GM23338 (cell line): ENCODE results near the gene HACD1. TPM values are rescaled to one million over a fixed set of nuclear protein-coding genes. Genes with fewer than 3 reads are reported as not detected.

Source experiments
- ATAC-seq: fragments of 200-7000 bp; cut with Tn5 transposase; 3 replicates; pipeline ENCODE4 v1.9.1; 2020
- DNase-seq: peaks from one replicate; pipeline ENCODE4 v3.0.0-alpha.2; 2015; ENCODE audit warnings: low spot score
- H2AFZ ChIP-seq: fragments of 200-600 bp; sonication (generic); 2 replicates; pipeline ENCODE4 v1.8.0; 2016; ENCODE audit warnings: antibody characterized with exemption, mild to moderate bottlenecking, moderate library complexity
- H3F3A ChIP-seq: fragments of 200-600 bp; sonication (generic); replicated peaks from 2 replicates; pipeline ENCODE4 v1.8.0; 2017; ENCODE audit warnings: antibody characterized with exemption, mixed run types, low read depth
- H3K27ac ChIP-seq: fragments of 200-600 bp; sonication (generic); 2 replicates; pipeline ENCODE4 v1.6.1; 2016; ENCODE audit warnings: low read depth
- H3K27me3 ChIP-seq: fragments of 200-600 bp; sonication (generic); 2 replicates; pipeline ENCODE4 v1.8.0; 2016; ENCODE audit warnings: mild to moderate bottlenecking, mixed run types, moderate library complexity; ENCODE audit not compliant: insufficient read depth
- H3K36me3 ChIP-seq: fragments of 200-600 bp; sonication (generic); 2 replicates; pipeline ENCODE4 v1.8.0; 2016; ENCODE audit warnings: mild to moderate bottlenecking; ENCODE audit not compliant: insufficient read depth
- H3K4me1 ChIP-seq: fragments of 200-600 bp; sonication (generic); 2 replicates; pipeline ENCODE4 v1.8.0; 2016; ENCODE audit warnings: mild to moderate bottlenecking, moderate library complexity; ENCODE audit not compliant: insufficient read depth
- H3K4me2 ChIP-seq: fragments of 200-600 bp; sonication (generic); 2 replicates; pipeline ENCODE4 v1.7.1; 2017; ENCODE audit warnings: mixed run types
- H3K4me3 ChIP-seq: fragments of 200-600 bp; sonication (generic); 2 replicates; pipeline ENCODE4 v1.6.1; 2016; ENCODE audit warnings: mixed run types
- H3K79me2 ChIP-seq: fragments of 200-600 bp; sonication (generic); replicated peaks from 2 replicates; pipeline ENCODE4 v1.8.0; 2017; ENCODE audit warnings: mild to moderate bottlenecking; ENCODE audit not compliant: insufficient read depth
- H3K9me2 ChIP-seq: fragments of 200-600 bp; sonication (generic); 2 replicates; pipeline ENCODE4 v1.8.0; 2017; ENCODE audit not compliant: insufficient read depth
- H4K20me1 ChIP-seq: fragments of 200-600 bp; sonication (generic); replicated peaks from 2 replicates; pipeline ENCODE4 v1.8.0; 2017; ENCODE audit warnings: mild to moderate bottlenecking; ENCODE audit not compliant: insufficient read depth
- H3K27ac Mint-ChIP-seq: 2 replicates; pipeline ENCODE4 v1.8.0; 2020; ENCODE audit warnings: inconsistent platforms, mild to moderate bottlenecking, moderate library complexity, mixed read lengths
- H3K27me3 Mint-ChIP-seq: 3 replicates; pipeline ENCODE4 v1.8.0; 2022; ENCODE audit warnings: low read depth, mild to moderate bottlenecking, moderate library complexity, mixed read lengths, inconsistent platforms; ENCODE audit not compliant: insufficient read depth, poor library complexity
- H3K36me3 Mint-ChIP-seq: 3 replicates; pipeline ENCODE4 v1.8.0; 2021; ENCODE audit warnings: low read depth, mild to moderate bottlenecking, inconsistent platforms, moderate library complexity, mixed read lengths
- H3K4me1 Mint-ChIP-seq: 3 replicates; pipeline ENCODE4 v1.8.0; 2020; ENCODE audit warnings: mild to moderate bottlenecking, inconsistent platforms, mixed read lengths
- H3K4me3 Mint-ChIP-seq: 3 replicates; pipeline ENCODE4 v1.8.0; 2021; ENCODE audit warnings: moderate library complexity, mild to moderate bottlenecking, inconsistent platforms, mixed read lengths
- H3K9me3 Mint-ChIP-seq: 3 replicates; pipeline ENCODE4 v1.8.0; 2020; ENCODE audit warnings: moderate library complexity, mild to moderate bottlenecking, inconsistent platforms, mixed read lengths
- CREB1 ChIP-seq: fragments of 250-450 bp; sonication (Bioruptor Pico); IDR thresholded peaks from 2 replicates; pipeline ENCODE4 v1.5.0; 2020; ENCODE audit warnings: low read depth, mild to moderate bottlenecking, moderate library complexity
- EZH2phosphoT487 ChIP-seq: fragments of 200-600 bp; sonication (generic); IDR thresholded peaks from one replicate; pipeline ENCODE4 v1.8.1; 2018; ENCODE audit warnings: antibody characterized with exemption; ENCODE audit not compliant: unreplicated experiment
- JUNB ChIP-seq: IDR thresholded peaks from one replicate; pipeline ENCODE4 v1.6.1; 2016; ENCODE audit warnings: antibody characterized with exemption; ENCODE audit not compliant: unreplicated experiment
- NANOG ChIP-seq: IDR thresholded peaks from 2 replicates; pipeline ENCODE4 v1.6.1; 2016; ENCODE audit warnings: antibody characterized with exemption, borderline replicate concordance
- POLR2AphosphoS5 ChIP-seq: IDR thresholded peaks from 2 replicates; pipeline ENCODE4 v1.6.1; 2016; ENCODE audit warnings: antibody characterized with exemption, low read depth
- STAT1 ChIP-seq: IDR thresholded peaks from one replicate; pipeline ENCODE4 v1.6.1; 2016; ENCODE audit warnings: antibody characterized with exemption; ENCODE audit not compliant: unreplicated experiment
- ZNF114 ChIP-seq: fragments of 250-450 bp; sonication (Bioruptor Pico); IDR thresholded peaks from 2 replicates; pipeline ENCODE4 v1.5.0; 2020; ENCODE audit warnings: mild to moderate bottlenecking, moderate library complexity
- ZNF331 ChIP-seq: fragments of 250-450 bp; sonication (Bioruptor Pico); IDR thresholded peaks from 2 replicates; pipeline ENCODE4 v1.5.0; 2020; ENCODE audit warnings: low read depth, mild to moderate bottlenecking, moderate library complexity
- polyA plus RNA-seq: library from polyadenylated mRNA; unstranded; fragments of >200 nt; fragmentation: Nextera tagmentation; extraction: Ambion mirVana; gene quantifications from 2 replicates; pipeline ENCODE4 v1.2.1, GENCODE V29; 2016
- total RNA-seq: library from RNA; depleted of rRNA; stranded (reverse); fragments of >200 nt; shearing (Covaris generic); gene quantifications from 2 replicates; pipeline ENCODE4 v1.2.3, GENCODE V29; 2014
- TF ChIP-seq, protein P1 (sequence below): fragments of 250-450 bp; sonication (Bioruptor Pico); IDR thresholded peaks from 2 replicates; pipeline ENCODE4 v1.5.0; 2020; ENCODE audit warnings: mild to moderate bottlenecking, moderate library complexity
- TF ChIP-seq, protein P2 (sequence below): IDR thresholded peaks from 2 replicates; pipeline ENCODE4 v1.6.1; 2016; ENCODE audit warnings: antibody characterized with exemption
- TF ChIP-seq, protein P3 (sequence below), 2 experiments: fragments of 200-600 bp in 1 of 2; sonication (generic) in 1 of 2; conservative IDR thresholded peaks; 2 replicates each; pipeline versions ENCODE4 v1.5.1 to v1.6.1; 2016 to 2017; ENCODE audit warnings: antibody characterized with exemption in 2 of 2, low read depth in 2 of 2, mild to moderate bottlenecking in 2 of 2, moderate library complexity in 1 of 2
- TF ChIP-seq, protein P4 (sequence below): IDR thresholded peaks from one replicate; pipeline ENCODE4 v1.6.1; 2018; ENCODE audit warnings: antibody characterized with exemption; ENCODE audit not compliant: unreplicated experiment

Gene HACD1
- total and polyA plus RNA-seq, 2 experiments from 2014 or later: 32.2 to 66.2 TPM

DNA sequence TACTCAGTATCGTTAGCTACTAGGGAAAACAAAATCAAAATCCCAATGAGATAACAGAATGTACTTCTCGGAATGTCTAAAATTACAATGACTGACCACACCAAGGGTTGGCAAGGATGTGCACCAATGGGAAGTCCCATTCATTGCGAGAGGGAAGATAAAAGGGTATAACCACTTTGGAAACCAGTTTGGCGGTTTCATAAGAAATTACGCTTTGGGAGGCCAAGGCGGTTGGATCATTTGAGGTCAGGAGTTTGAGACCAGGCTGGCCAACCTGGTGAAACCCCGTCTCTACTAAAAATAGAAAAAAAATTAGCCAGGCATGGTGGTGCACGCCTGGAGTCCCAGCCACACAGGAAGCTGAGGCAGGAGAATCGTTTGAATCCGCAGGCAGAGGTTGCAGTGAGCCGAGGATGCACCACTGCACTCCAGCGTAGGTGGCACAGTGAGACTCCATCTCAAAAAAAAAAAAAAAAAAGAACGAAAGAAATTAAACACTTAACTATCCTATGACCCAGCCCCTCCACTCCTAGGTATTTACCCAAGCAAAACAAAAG is 7.6 kb downstream of the HACD1 start:
- Mint-ChIP-seq H3K4me1 (no peaks in the 10 kb centered on the region; the same call in 2 of the 3 replicates), H3K9me3 (no peaks in the 10 kb centered on the region; the same call in 2 of the 3 replicates), H3K36me3 (peaks cover 2% of the 10 kb centered on the region; the same call in 1 of the 3 replicates), H3K4me3 (no peak overlapping the region), H3K27me3 (peaks cover 2% of the 10 kb centered on the region), H3K27ac (no peak overlapping the region)
- H4K20me1 ChIP-seq: no peaks in the 10 kb centered on the region
- H3F3A ChIP-seq: no peaks in the 10 kb centered on the region
- H3K4me3 ChIP-seq: no peak overlapping the region
- H3K4me2 ChIP-seq: no peak overlapping the region
- H3K27me3 ChIP-seq: no peaks in the 10 kb centered on the region
- H2AFZ ChIP-seq: no peak overlapping the region
- H3K4me1 ChIP-seq: peaks cover 3% of the 10 kb centered on the region; the same call in 1 of the 2 replicates
- no peaks in the 10 kb centered on the region for H3K9me2 ChIP-seq
- H3K36me3 ChIP-seq: no peaks in the 10 kb centered on the region
- TF ChIP-seq CREB1 (CRISPR knock-in tag): no peak
- no peak for TF ChIP-seq STAT1
- TF ChIP-seq, protein P1, sequence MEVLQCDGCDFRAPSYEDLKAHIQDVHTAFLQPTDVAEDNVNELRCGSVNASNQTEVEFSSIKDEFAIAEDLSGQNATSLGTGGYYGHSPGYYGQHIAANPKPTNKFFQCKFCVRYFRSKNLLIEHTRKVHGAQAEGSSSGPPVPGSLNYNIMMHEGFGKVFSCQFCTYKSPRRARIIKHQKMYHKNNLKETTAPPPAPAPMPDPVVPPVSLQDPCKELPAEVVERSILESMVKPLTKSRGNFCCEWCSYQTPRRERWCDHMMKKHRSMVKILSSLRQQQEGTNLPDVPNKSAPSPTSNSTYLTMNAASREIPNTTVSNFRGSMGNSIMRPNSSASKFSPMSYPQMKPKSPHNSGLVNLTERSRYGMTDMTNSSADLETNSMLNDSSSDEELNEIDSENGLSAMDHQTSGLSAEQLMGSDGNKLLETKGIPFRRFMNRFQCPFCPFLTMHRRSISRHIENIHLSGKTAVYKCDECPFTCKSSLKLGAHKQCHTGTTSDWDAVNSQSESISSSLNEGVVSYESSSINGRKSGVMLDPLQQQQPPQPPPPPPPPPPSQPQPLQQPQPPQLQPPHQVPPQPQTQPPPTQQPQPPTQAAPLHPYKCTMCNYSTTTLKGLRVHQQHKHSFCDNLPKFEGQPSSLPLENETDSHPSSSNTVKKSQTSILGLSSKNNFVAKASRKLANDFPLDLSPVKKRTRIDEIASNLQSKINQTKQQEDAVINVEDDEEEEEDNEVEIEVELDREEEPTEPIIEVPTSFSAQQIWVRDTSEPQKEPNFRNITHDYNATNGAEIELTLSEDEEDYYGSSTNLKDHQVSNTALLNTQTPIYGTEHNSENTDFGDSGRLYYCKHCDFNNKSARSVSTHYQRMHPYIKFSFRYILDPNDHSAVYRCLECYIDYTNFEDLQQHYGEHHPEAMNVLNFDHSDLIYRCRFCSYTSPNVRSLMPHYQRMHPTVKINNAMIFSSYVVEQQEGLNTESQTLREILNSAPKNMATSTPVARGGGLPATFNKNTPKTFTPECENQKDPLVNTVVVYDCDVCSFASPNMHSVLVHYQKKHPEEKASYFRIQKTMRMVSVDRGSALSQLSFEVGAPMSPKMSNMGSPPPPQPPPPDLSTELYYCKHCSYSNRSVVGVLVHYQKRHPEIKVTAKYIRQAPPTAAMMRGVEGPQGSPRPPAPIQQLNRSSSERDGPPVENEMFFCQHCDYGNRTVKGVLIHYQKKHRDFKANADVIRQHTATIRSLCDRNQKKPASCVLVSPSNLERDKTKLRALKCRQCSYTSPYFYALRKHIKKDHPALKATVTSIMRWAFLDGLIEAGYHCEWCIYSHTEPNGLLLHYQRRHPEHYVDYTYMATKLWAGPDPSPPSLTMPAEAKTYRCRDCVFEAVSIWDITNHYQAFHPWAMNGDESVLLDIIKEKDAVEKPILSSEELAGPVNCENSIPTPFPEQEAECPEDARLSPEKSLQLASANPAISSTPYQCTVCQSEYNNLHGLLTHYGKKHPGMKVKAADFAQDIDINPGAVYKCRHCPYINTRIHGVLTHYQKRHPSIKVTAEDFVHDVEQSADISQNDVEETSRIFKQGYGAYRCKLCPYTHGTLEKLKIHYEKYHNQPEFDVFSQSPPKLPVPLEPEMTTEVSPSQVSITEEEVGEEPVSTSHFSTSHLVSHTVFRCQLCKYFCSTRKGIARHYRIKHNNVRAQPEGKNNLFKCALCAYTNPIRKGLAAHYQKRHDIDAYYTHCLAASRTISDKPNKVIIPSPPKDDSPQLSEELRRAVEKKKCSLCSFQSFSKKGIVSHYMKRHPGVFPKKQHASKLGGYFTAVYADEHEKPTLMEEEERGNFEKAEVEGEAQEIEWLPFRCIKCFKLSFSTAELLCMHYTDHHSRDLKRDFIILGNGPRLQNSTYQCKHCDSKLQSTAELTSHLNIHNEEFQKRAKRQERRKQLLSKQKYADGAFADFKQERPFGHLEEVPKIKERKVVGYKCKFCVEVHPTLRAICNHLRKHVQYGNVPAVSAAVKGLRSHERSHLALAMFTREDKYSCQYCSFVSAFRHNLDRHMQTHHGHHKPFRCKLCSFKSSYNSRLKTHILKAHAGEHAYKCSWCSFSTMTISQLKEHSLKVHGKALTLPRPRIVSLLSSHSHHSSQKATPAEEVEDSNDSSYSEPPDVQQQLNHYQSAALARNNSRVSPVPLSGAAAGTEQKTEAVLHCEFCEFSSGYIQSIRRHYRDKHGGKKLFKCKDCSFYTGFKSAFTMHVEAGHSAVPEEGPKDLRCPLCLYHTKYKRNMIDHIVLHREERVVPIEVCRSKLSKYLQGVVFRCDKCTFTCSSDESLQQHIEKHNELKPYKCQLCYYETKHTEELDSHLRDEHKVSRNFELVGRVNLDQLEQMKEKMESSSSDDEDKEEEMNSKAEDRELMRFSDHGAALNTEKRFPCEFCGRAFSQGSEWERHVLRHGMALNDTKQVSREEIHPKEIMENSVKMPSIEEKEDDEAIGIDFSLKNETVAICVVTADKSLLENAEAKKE (CRISPR knock-in tag): no peak
- TF ChIP-seq ZNF331 (CRISPR knock-in tag): no peak
- no peak for TF ChIP-seq JUNB
- TF ChIP-seq, protein P2, sequence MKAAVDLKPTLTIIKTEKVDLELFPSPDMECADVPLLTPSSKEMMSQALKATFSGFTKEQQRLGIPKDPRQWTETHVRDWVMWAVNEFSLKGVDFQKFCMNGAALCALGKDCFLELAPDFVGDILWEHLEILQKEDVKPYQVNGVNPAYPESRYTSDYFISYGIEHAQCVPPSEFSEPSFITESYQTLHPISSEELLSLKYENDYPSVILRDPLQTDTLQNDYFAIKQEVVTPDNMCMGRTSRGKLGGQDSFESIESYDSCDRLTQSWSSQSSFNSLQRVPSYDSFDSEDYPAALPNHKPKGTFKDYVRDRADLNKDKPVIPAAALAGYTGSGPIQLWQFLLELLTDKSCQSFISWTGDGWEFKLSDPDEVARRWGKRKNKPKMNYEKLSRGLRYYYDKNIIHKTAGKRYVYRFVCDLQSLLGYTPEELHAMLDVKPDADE: no peak
- no peak for TF ChIP-seq EZH2phosphoT487
- TF ChIP-seq, protein P3, sequence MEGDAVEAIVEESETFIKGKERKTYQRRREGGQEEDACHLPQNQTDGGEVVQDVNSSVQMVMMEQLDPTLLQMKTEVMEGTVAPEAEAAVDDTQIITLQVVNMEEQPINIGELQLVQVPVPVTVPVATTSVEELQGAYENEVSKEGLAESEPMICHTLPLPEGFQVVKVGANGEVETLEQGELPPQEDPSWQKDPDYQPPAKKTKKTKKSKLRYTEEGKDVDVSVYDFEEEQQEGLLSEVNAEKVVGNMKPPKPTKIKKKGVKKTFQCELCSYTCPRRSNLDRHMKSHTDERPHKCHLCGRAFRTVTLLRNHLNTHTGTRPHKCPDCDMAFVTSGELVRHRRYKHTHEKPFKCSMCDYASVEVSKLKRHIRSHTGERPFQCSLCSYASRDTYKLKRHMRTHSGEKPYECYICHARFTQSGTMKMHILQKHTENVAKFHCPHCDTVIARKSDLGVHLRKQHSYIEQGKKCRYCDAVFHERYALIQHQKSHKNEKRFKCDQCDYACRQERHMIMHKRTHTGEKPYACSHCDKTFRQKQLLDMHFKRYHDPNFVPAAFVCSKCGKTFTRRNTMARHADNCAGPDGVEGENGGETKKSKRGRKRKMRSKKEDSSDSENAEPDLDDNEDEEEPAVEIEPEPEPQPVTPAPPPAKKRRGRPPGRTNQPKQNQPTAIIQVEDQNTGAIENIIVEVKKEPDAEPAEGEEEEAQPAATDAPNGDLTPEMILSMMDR (conservative IDR thresholded peaks at IDR 0.05; ENCODE audit: low read depth in 2 of 2): no peak
- no peak for TF ChIP-seq NANOG
- TF ChIP-seq, protein P4, sequence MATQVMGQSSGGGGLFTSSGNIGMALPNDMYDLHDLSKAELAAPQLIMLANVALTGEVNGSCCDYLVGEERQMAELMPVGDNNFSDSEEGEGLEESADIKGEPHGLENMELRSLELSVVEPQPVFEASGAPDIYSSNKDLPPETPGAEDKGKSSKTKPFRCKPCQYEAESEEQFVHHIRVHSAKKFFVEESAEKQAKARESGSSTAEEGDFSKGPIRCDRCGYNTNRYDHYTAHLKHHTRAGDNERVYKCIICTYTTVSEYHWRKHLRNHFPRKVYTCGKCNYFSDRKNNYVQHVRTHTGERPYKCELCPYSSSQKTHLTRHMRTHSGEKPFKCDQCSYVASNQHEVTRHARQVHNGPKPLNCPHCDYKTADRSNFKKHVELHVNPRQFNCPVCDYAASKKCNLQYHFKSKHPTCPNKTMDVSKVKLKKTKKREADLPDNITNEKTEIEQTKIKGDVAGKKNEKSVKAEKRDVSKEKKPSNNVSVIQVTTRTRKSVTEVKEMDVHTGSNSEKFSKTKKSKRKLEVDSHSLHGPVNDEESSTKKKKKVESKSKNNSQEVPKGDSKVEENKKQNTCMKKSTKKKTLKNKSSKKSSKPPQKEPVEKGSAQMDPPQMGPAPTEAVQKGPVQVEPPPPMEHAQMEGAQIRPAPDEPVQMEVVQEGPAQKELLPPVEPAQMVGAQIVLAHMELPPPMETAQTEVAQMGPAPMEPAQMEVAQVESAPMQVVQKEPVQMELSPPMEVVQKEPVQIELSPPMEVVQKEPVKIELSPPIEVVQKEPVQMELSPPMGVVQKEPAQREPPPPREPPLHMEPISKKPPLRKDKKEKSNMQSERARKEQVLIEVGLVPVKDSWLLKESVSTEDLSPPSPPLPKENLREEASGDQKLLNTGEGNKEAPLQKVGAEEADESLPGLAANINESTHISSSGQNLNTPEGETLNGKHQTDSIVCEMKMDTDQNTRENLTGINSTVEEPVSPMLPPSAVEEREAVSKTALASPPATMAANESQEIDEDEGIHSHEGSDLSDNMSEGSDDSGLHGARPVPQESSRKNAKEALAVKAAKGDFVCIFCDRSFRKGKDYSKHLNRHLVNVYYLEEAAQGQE: no peak
- TF ChIP-seq ZNF114 (CRISPR knock-in tag): no peak
- no peak for TF ChIP-seq POLR2AphosphoS5
- H3K27ac ChIP-seq: no peak overlapping the region
- peaks cover 22% of the 10 kb centered on the region for H3K79me2 ChIP-seq
- ATAC-seq (no peak), DNase-seq (no peak)
